Kidney (tissue), 14 donors: ENCODE data around the gene TOM1. TPM values are rescaled to one million over a fixed set of nuclear protein-coding genes. Genes with fewer than 3 reads are reported as not detected.

Source experiments
- DNase-seq, 5 donors: peaks; one replicate each; pipeline ENCODE4 v3.0.0-alpha.2; 2013 to 2020
- FAIRE-seq: peaks from 2 replicates; lab custom pipeline; 2012; peaks lifted over from hg19 to GRCh38; lab: Jason Lieb, UNC
- H3K27ac ChIP-seq, 2 donors: one replicate each; pipeline ENCODE4 v1.7.0; 2013; ENCODE audit warnings: low read depth in 2 of 2, low read length in 2 of 2, inconsistent platforms in 1 of 2
- H3K27me3 ChIP-seq: one replicate; pipeline ENCODE4 v1.7.1; 2013; ENCODE audit warnings: low read length, inconsistent platforms; ENCODE audit not compliant: control insufficient read depth, insufficient read depth
- H3K36me3 ChIP-seq, 3 donors: one replicate each; pipeline versions ENCODE4 v1.7.0 to v1.7.1; 2013; ENCODE audit warnings: low read length in 3 of 3, control low read depth in 1 of 3, inconsistent platforms in 1 of 3; ENCODE audit not compliant: insufficient read depth in 3 of 3, control insufficient read depth in 2 of 3
- H3K4me1 ChIP-seq, 3 donors: one replicate each; pipeline versions ENCODE4 v1.7.0 to v1.7.1; 2013; ENCODE audit warnings: low read length in 3 of 3, inconsistent platforms in 1 of 3, low read depth in 1 of 3; ENCODE audit not compliant: control insufficient read depth in 2 of 3, insufficient read depth in 2 of 3
- H3K4me3 ChIP-seq, 3 donors: one replicate each; pipeline versions ENCODE4 v1.7.0 to v1.8.1; 2013; ENCODE audit warnings: low read length in 3 of 3, control low read depth in 1 of 3, inconsistent platforms in 1 of 3
- H3K9ac ChIP-seq, 3 donors: one replicate each; pipeline versions ENCODE4 v1.7.0 to v1.7.1; 2013; ENCODE audit warnings: low read length in 3 of 3, control low read depth in 1 of 3, inconsistent platforms in 1 of 3
- H3K9me3 ChIP-seq, 3 donors: one replicate each; pipeline versions ENCODE4 v1.7.0 to v1.7.1; 2013; ENCODE audit warnings: low read length in 3 of 3, control low read depth in 1 of 3, inconsistent platforms in 1 of 3; ENCODE audit not compliant: control insufficient read depth in 2 of 3, insufficient read depth in 1 of 3
- CTCF ChIP-seq: IDR thresholded peaks from 3 replicates; pipeline ENCODE4 v1.5.1; 2012; ENCODE audit warnings: mild to moderate bottlenecking, moderate library complexity, borderline replicate concordance; ENCODE audit not compliant: insufficient read depth; ENCODE audit errors: extremely low read depth
- intact Hi-C: fragments of 100-400 bp; cut with DNase I; formaldehyde crosslinking; loops from one replicate; pipeline ENCODE4 v1.11.1; 2022
- polyA plus RNA-seq: library from polyadenylated mRNA; stranded (reverse); fragments of 350-450 nt; fragmentation: Illumina TruSeq; extraction: RNeasy Lipid Tissue Mini Kit (QIAGEN cat#74804); gene quantifications from one replicate; pipeline ENCODE4 v1.2.3, GENCODE V29; 2014; ENCODE audit warnings: low read depth, low replicate concordance; ENCODE audit not compliant: insufficient read depth
- total RNA-seq: library from RNA; stranded (reverse); fragmentation: NEBNext Ultra II Directional; extraction: Animal tissue kit (Norgen Biotek cat#: 25700); gene quantifications from one replicate; pipeline ENCODE4 v1.2.1, GENCODE V29; 2021
- donor health status: control.
- donor health status: control.
- donor health status: control.
- donor health status: control.
- donor health status: control.
- donor health status: DM: yes; HTN: yes; CAD: no.
- donor health status: Normal renal cell carcinoma (clear cell type).

TOM1 gene
- total and polyA plus RNA-seq, 2 donors from 2014 or later: 67.0 to 68.2 TPM

DNA sequence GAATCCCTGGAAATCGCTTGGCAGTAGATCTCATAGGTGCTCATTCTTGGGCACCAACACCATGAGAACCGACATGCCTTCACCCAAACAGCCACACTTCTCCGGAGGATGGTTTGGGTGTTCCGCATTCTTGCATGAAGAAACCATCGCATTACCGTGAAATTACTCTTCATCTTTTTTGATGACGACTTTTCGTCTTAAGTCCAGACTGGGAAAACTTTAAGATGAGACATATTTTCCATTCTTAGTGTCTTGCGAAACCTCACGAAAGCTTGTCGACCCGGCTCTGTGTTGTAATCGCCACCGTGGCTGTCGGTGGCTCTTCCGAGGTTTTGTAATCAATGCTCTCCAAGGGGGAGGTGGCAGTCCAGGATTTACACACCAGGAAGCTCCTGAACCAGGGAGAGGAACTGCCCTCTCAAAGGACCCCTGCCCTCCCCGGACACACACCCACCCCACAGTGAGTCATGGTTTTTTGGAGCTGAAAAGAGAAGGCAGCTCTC lies 1.7 kb downstream of the TOM1 start:
- Histone ChIP-seq H3K27me3 (no peaks in the 10 kb centered on the region), H3K36me3 (peaks cover 0 to 4% (median 0%) of the 10 kb centered on the region in 3 donors), H3K4me1 (peaks cover 0 to 15% (median 7%) of the 10 kb centered on the region in 3 donors), H3K27ac (peak overlapping the region in 1 of 2 donors; percentile 18), H3K9me3 (no peaks in the 10 kb centered on the region), H3K4me3 (peak overlapping the region in 2 of 3 donors; percentile 39 to 92), H3K9ac (no peak overlapping the region)
- FAIRE-seq (no peak), DNase-seq (peak in 1 of 5 donors; percentile 6)
- intact Hi-C loops: no loop called here
- TF ChIP-seq CTCF: no peak

DNA sequence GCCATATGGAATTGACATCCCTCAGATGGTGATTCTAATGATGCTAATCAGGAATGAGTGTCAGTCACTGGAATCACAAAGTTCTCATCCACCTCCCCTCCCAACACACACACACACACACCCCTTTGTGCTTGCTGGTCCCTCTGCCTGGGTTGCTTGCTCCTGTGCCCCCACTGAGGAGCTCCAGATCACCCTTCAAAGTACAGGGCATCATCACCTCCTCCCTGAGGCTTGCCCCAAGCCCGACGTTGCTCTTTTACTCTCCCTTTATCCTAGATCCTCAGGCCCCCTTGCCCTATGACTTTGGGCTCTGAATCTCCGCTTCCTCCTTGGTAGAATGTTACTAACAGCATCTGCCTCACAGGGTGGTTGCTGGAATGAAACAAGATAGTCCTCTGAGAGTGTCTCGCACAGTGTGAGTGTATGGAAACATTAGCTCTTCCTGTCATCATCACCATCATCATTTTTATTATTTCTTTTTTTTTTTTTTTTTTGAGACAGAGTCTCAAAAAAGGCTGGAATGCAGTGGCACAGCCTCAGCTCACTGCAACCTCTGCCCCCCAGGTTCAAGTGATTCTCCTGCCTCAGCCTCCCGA lies 3.4 kb downstream of the TOM1 start:
- no peak for TF ChIP-seq CTCF
- Histone ChIP-seq H3K9me3 (no peaks in the 10 kb centered on the region), H3K9ac (no peak overlapping the region), H3K27me3 (no peaks in the 10 kb centered on the region), H3K4me1 (peaks cover 0 to 24% (median 7%) of the 10 kb centered on the region in 3 donors), H3K4me3 (no peak overlapping the region), H3K36me3 (peaks cover 0 to 4% (median 0%) of the 10 kb centered on the region in 3 donors), H3K27ac (no peak overlapping the region)
- FAIRE-seq: no peak
- DNase-seq: no peak
- intact Hi-C loops: no loop called here

- Histone ChIP-seq H3K4me1 (peaks cover 0 to 28% (median 8%) of the 10 kb centered on the region in 3 donors), H3K9ac (no peak overlapping the region), H3K4me3 (no peak overlapping the region), H3K27ac (no peak overlapping the region), H3K36me3 (peaks cover 0 to 4% (median 0%) of the 10 kb centered on the region in 3 donors), H3K27me3 (no peaks in the 10 kb centered on the region), H3K9me3 (no peaks in the 10 kb centered on the region)
- intact Hi-C loops: no loop called here
- no peak for DNase-seq
- no peak for TF ChIP-seq CTCF
- FAIRE-seq: no peak
Measured at GRCh38 chr22:35305525-35306070, 5.9 kb downstream of the TOM1 start.
